HepG2 (cell line): ENCODE results near the gene LAMC1. TPM values are rescaled to one million over a fixed set of nuclear protein-coding genes. Genes with fewer than 3 reads are reported as not detected.

ENCODE experiments used
- ATAC-seq: fragments of 200-7000 bp; cut with Tn5 transposase; 3 replicates; pipeline ENCODE4 v1.9.1; 2020; ENCODE audit warnings: mild to moderate bottlenecking, moderate library complexity
- BruUV-seq: library from RNA; stranded (reverse); fragments of 400-500 nt; replicated peaks from 2 replicates; lab custom pipeline; 2021; lab: Mats Ljungman, UMichigan
- CTCF ChIA-PET: fragments of 300-600 bp; formaldehyde crosslinking; extraction: SDS; loops from one replicate; lab custom pipeline; 2021; ENCODE audit warnings: low total read pairs, inconsistent platforms, low intra/inter-chr PET ratio; lab: Yijun Ruan, JAX
- POLR2A ChIA-PET: fragments of 350-600 bp; sonication (Branson Sonifier 250); formaldehyde crosslinking; loops from one replicate; lab custom pipeline; 2020; ENCODE audit warnings: antibody characterized with exemption, inconsistent platforms; lab: Yijun Ruan, JAX
- DNase-seq: peaks from one replicate; pipeline ENCODE4 v3.0.0-alpha.2; 2015; ENCODE audit warnings: low spot score
- FAIRE-seq: peaks from 3 replicates; lab custom pipeline; 2011; peaks lifted over from hg19 to GRCh38; lab: Jason Lieb, UNC
- H2AFZ ChIP-seq: one replicate; pipeline ENCODE4 v1.6.1; 2011; ENCODE audit warnings: low read length, inconsistent platforms
- H3K27ac ChIP-seq: fragments of 300-600 bp; 3 replicates; pipeline ENCODE4 v1.8.0; 2011; ENCODE audit warnings: mixed run types, mild to moderate bottlenecking, mixed read lengths, low read length, inconsistent platforms; ENCODE audit not compliant: insufficient read depth; ENCODE audit errors: extremely low read length
- H3K27me3 ChIP-seq, 2 experiments: fragments of 200-600 bp in 1 of 2; 2 replicates in 1 of 2; 3 replicates in 1 of 2; pipeline versions ENCODE4 v1.6.0 to v1.8.0; 2011; ENCODE audit warnings: low read length in 2 of 2, mild to moderate bottlenecking in 2 of 2, moderate library complexity in 2 of 2, inconsistent platforms in 1 of 2; ENCODE audit not compliant: insufficient read depth in 2 of 2, control insufficient read depth in 1 of 2
- H3K36me3 ChIP-seq, 2 experiments: fragments of 200-600 bp in 1 of 2; replicated peaks in 1 of 2; 2 replicates in 1 of 2; 3 replicates in 1 of 2; pipeline versions ENCODE4 v1.5.1 to v1.8.0; 2011; ENCODE audit warnings: low read length in 2 of 2, inconsistent platforms in 1 of 2; ENCODE audit not compliant: insufficient read depth in 2 of 2, control insufficient read depth in 1 of 2
- H3K4me1 ChIP-seq: 2 replicates; pipeline ENCODE4 v1.5.1; 2012; ENCODE audit warnings: low read length, inconsistent platforms; ENCODE audit not compliant: insufficient read depth
- H3K4me2 ChIP-seq: 2 replicates; pipeline ENCODE4 v1.6.0; 2011; ENCODE audit warnings: low read depth, low read length, inconsistent platforms
- H3K4me3 ChIP-seq, 3 experiments: fragments of 200-600 bp in 1 of 3; sonication (generic), shearing (Covaris generic) in 1 of 3; replicated peaks in 1 of 3; 2 replicates each; pipeline ENCODE4 v1.5.1; 2011 to 2016; ENCODE audit warnings: low read length in 3 of 3, inconsistent platforms in 2 of 3, low read depth in 2 of 3, mild to moderate bottlenecking in 2 of 3, control low read depth in 1 of 3, mixed read lengths in 1 of 3; ENCODE audit not compliant: insufficient read depth in 1 of 3
- H3K79me2 ChIP-seq: one replicate; pipeline ENCODE4 v1.6.1; 2011; ENCODE audit warnings: low read length, inconsistent platforms; ENCODE audit not compliant: insufficient read depth
- H3K9ac ChIP-seq: 2 replicates; pipeline ENCODE4 v1.6.0; 2011; ENCODE audit warnings: mild to moderate bottlenecking, low read depth, low read length, inconsistent platforms; ENCODE audit not compliant: insufficient read depth
- H3K9me3 ChIP-seq: 2 replicates; pipeline ENCODE4 v1.5.1; 2012; ENCODE audit warnings: mild to moderate bottlenecking, low read length
- H4K20me1 ChIP-seq: 2 replicates; pipeline ENCODE4 v1.6.0; 2011; ENCODE audit warnings: inconsistent platforms, mild to moderate bottlenecking, low read length, moderate library complexity; ENCODE audit not compliant: insufficient read depth
- ATF4 ChIP-seq, 2 experiments: fragments of 450-650 bp in 1 of 2; sonication (generic) in 1 of 2; formaldehyde crosslinking; IDR thresholded peaks; 2 replicates each; pipeline versions ENCODE4 v1.5.0 to v1.8.0; 2020 to 2022; ENCODE audit warnings: mild to moderate bottlenecking in 1 of 2, missing genetic modification reagents in 1 of 2
- FUBP1 ChIP-seq: sonication (generic); formaldehyde crosslinking; IDR thresholded peaks from 2 replicates; pipeline ENCODE4 v1.5.1; 2020; ENCODE audit warnings: missing genetic modification reagents, mild to moderate bottlenecking, borderline replicate concordance
- MAF1 ChIP-seq: sonication (generic); formaldehyde crosslinking; IDR thresholded peaks from 2 replicates; pipeline ENCODE4 v1.5.0; 2020; ENCODE audit warnings: missing genetic modification reagents, borderline replicate concordance
- MAZ ChIP-seq, 2 experiments: sonication (generic) in 1 of 2; formaldehyde crosslinking in 1 of 2; IDR thresholded peaks; 2 replicates each; pipeline versions ENCODE4 v1.5.0 to v1.6.1; 2012 to 2020; ENCODE audit warnings: low read depth in 2 of 2, mild to moderate bottlenecking in 2 of 2, borderline replicate concordance in 1 of 2, improper control_type of control experiment in 1 of 2, low read length in 1 of 2, missing genetic modification reagents in 1 of 2, moderate library complexity in 1 of 2
- MLLT10 ChIP-seq: sonication (generic); formaldehyde crosslinking; IDR thresholded peaks from 2 replicates; pipeline ENCODE4 v1.4.0; 2020; ENCODE audit warnings: missing genetic modification reagents
- PAX8 ChIP-seq: sonication (generic); formaldehyde crosslinking; IDR thresholded peaks from 2 replicates; pipeline ENCODE4 v1.8.0; 2022; ENCODE audit warnings: mild to moderate bottlenecking, missing genetic modification reagents, borderline replicate concordance
- PITX1 ChIP-seq: sonication (generic); formaldehyde crosslinking; IDR thresholded peaks from 2 replicates; pipeline ENCODE4 v1.5.1; 2020; ENCODE audit warnings: mild to moderate bottlenecking, missing genetic modification reagents
- SRF ChIP-seq: IDR thresholded peaks from 2 replicates; pipeline ENCODE4 v1.6.1; 2011; ENCODE audit warnings: mild to moderate bottlenecking, low read depth, low read length, moderate library complexity
- ZNF142 ChIP-seq: sonication (generic); formaldehyde crosslinking; IDR thresholded peaks from 2 replicates; pipeline ENCODE4 v1.4.0; 2020; ENCODE audit warnings: missing genetic modification reagents
- ZNF570 ChIP-seq: sonication (generic); formaldehyde crosslinking; IDR thresholded peaks from 2 replicates; pipeline ENCODE4 v1.4.0; 2020; ENCODE audit warnings: mild to moderate bottlenecking, missing genetic modification reagents, borderline replicate concordance
- ZNF740 ChIP-seq: sonication (generic); formaldehyde crosslinking; IDR thresholded peaks from 2 replicates; pipeline ENCODE4 v1.4.0; 2020; ENCODE audit warnings: missing genetic modification reagents
- WGBS: methylation state at CpG from one replicate; pipeline ENCODE4 v1.1.6; 2017; ENCODE audit warnings: low lambda C conversion rate; 5-methylcytosine and 5-hydroxymethylcytosine counted together
- in situ Hi-C: cut with HindIII; loops from 2 replicates; pipeline ENCODE4 v1.10.0; 2017; ENCODE audit warnings: low pct_unique_long_range_greater_than_20kb; ENCODE audit not compliant: extremely low pct_ligation_motif_present
- intact Hi-C: fragments of 100-400 bp; cut with micrococcal nuclease; formaldehyde crosslinking; loops from one replicate; pipeline ENCODE4 v1.10.0; 2022; ENCODE audit not compliant: unreplicated experiment
- polyA plus RNA-seq, 8 experiments: library from polyadenylated mRNA; depleted of rRNA in 3 of 8; stranded (reverse) in 7 of 8; unstranded in 1 of 8; fragments of >200 nt; fragmentation: Illumina TruSeq in 4 of 8; extraction: Trizol in 4 of 8; gene quantifications; 2 replicates each; pipeline versions ENCODE4 v1.2.1 to v1.2.3, GENCODE V29; 2011 to 2016; ENCODE audit warnings: low read depth in 4 of 8, missing spikeins in 1 of 8, mixed read lengths in 1 of 8; ENCODE audit not compliant: insufficient read depth in 1 of 8
- total RNA-seq, 5 experiments: library from RNA; depleted of rRNA; stranded (reverse); fragments of >200 nt; fragmentation: Illumina TruSeq; extraction: Trizol; gene quantifications; 2 replicates each; pipeline ENCODE4 v1.2.3, GENCODE V29; 2016; ENCODE audit warnings: low read depth in 1 of 5

Gene LAMC1
- total and polyA plus RNA-seq, 2 of the 13 experiments (the other 11 are each of a cell fraction or from before 2014, with no cell fraction given) = 58.5 to 137 TPM

- ATAC-seq = no peak
- TF ChIP-seq ZNF740 (CRISPR knock-in tag) = no peak
- no peak for TF ChIP-seq PITX1
- TF ChIP-seq FUBP1 (CRISPR knock-in tag) = no peak
- no peak for TF ChIP-seq MAZ (IDR thresholded peaks at IDR 0.05; ENCODE audit: borderline replicate concordance, low read depth, low read length)
- no peak for TF ChIP-seq MAZ (CRISPR knock-in tag; IDR thresholded peaks at IDR 0.05; ENCODE audit: low read depth)
- no peak for TF ChIP-seq SRF
- no peak for TF ChIP-seq ATF4 (CRISPR knock-in tag; IDR thresholded peaks at IDR 0.05)
- no peak for TF ChIP-seq MAF1
- no peak for TF ChIP-seq PAX8 (CRISPR knock-in tag)
- TF ChIP-seq MLLT10 (CRISPR knock-in tag) = no peak
- no peak for TF ChIP-seq ZNF142
- no peak for TF ChIP-seq ZNF570 (CRISPR knock-in tag)
- TF ChIP-seq, all 625 proteins: peak for 0
- no peaks in the 10 kb centered on the region for H3K36me3 ChIP-seq
- H3K9me3 ChIP-seq = no peaks in the 10 kb centered on the region
- POLR2A ChIA-PET = no interaction called here
- intact Hi-C loops (no loop called here), in situ Hi-C loops (no loop called here)
- H3K4me1 ChIP-seq = peaks cover 93% of the 10 kb centered on the region
- peak overlapping the region; percentile 28; the same call in 1 of the 2 replicates for H3K4me2 ChIP-seq
- peak; percentile 49 for DNase-seq
- no peak overlapping the region; the same call in 1 of the 2 replicates for H3K9ac ChIP-seq
- H3K27ac ChIP-seq = peak overlapping the region; percentile 35
- H3K27me3 ChIP-seq = no peaks in the 10 kb centered on the region
- no peak overlapping the region for H2AFZ ChIP-seq
- no TSS peak for BruUV-seq
- CTCF ChIA-PET = no interaction called here
- no peak overlapping the region for H3K4me3 ChIP-seq
- WGBS = 69% methylated on average over 5 of the region's 5 CpGs
- H4K20me1 ChIP-seq = no peaks in the 10 kb centered on the region
- peak; percentile 56 for FAIRE-seq
- peaks cover 63% of the 10 kb centered on the region for H3K79me2 ChIP-seq
These were observed 67.3 kb downstream of the LAMC1 start for GRCh38 chr1:183090391-183091006.
